ENCODE results near the gene MTMR2.

The MTMR2 gene

DNA sequence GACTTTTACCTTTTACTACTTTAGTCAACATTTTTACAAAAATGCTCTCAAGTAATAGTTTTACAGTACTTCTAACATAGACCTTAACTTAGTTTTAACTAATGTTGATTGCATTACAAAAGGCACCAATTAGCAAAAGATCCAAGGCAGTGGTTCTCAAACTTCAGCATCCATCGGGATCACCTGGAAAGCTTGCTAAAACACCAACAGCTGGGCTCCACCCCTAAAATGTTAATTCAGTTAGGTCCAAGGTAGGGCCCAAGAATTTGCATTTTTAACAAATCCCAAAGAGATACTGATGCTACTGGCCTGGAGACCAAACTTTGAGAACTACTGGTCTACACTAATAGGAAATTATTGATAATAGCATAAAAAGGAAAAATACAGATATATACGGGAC, 5.9 kb downstream of the MTMR2 start:
- Histone ChIP-seq H3K4me3 (ENCODE audit: low read length) (no peak overlapping the region), H3K27me3 (replicated peaks; ENCODE audit: control insufficient read depth, insufficient read depth, low read length) (no peaks in the 10 kb centered on the region), H3K9ac (ENCODE audit: low read length) (no peak overlapping the region), H3K36me3 (ENCODE audit: control insufficient read depth, insufficient read depth, low read length, severe bottlenecking) (no peaks in the 10 kb centered on the region), H3K4me1 (ENCODE audit: control insufficient read depth, insufficient read depth, low read length) (peaks cover 35% of the 10 kb centered on the region), H3K9me3 (ENCODE audit: control insufficient read depth, low read length) (no peaks in the 10 kb centered on the region)
- no peak for DNase-seq (ENCODE audit: low read depth)

DNA sequence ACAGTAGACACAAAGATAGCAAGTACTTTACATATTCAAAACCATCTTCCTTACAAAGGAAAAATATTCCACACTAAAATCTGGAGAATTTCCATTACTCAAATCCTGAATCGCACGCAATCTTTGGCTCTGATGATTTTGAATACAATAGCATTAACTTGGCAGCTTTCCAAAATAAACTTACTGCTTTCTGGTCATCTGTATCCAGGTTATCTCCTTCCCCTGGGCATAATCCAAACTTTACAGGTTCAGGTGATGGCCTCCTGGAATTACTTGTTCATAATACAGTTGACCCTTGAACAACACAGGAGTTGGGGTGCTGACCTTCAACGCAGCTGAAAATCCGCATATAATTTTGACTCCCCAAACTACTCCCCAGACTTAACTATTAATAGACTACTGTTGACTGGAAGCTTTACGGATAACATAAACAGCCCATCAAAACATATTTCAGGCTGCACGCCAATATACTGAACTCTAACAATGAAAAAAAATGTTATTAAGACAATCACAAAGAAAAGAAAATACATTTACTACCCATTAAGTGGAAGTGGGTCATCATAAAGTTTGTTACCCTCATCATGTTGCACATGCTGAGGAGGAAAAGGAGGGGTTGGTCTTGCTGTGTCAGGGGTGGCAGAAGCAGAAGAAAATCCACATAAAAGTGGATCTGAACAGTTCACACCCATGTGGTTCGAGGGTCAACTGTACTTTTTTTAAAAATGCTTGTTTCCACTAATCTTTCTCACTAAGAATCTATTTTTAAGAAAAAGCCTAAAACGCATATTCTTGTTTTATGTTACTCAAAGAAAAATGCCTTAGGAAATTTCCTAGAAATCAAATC, 6.5 kb downstream of the MTMR2 start:
- no peak for DNase-seq (ENCODE audit: low read depth)
- H3K9ac ChIP-seq (ENCODE audit: low read length) = no peak overlapping the region
- no peaks in the 10 kb centered on the region for H3K9me3 ChIP-seq (ENCODE audit: control insufficient read depth, low read length)
- peaks cover 34% of the 10 kb centered on the region for H3K4me1 ChIP-seq (ENCODE audit: control insufficient read depth, insufficient read depth, low read length)
- no peaks in the 10 kb centered on the region for H3K27me3 ChIP-seq (replicated peaks; ENCODE audit: control insufficient read depth, insufficient read depth, low read length)
- H3K36me3 ChIP-seq (ENCODE audit: control insufficient read depth, insufficient read depth, low read length, severe bottlenecking) = no peaks in the 10 kb centered on the region
- no peak overlapping the region for H3K4me3 ChIP-seq (ENCODE audit: low read length)

DNA sequence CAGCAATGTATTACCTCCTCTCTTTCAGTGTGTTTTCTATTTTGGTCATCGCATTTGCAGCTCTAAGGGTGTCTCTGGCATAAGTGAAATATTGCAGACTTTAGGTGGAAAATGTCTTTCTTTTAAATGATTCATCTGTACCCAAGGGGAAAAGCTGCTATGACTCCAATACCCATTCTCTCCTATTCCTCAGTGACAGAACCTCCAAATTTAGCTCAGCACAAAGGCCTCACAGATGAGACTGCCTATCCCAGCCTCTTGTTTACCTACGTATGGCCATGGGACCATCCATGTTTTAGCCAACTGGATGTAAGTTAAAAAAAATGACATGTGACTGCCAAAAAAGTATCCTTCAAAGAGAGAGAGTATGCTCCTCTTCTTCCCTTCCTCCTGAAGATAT, 7.9 kb downstream of the MTMR2 start:
- no peak overlapping the region for H3K9ac ChIP-seq (ENCODE audit: low read length)
- DNase-seq (ENCODE audit: low read depth) = no peak
- H3K4me1 ChIP-seq (ENCODE audit: control insufficient read depth, insufficient read depth, low read length) = peaks cover 30% of the 10 kb centered on the region
- no peaks in the 10 kb centered on the region for H3K27me3 ChIP-seq (replicated peaks; ENCODE audit: control insufficient read depth, insufficient read depth, low read length)
- H3K36me3 ChIP-seq (ENCODE audit: control insufficient read depth, insufficient read depth, low read length, severe bottlenecking) = peaks cover 2% of the 10 kb centered on the region
- H3K4me3 ChIP-seq (ENCODE audit: low read length) = no peak overlapping the region
- no peaks in the 10 kb centered on the region for H3K9me3 ChIP-seq (ENCODE audit: control insufficient read depth, low read length)

DNA sequence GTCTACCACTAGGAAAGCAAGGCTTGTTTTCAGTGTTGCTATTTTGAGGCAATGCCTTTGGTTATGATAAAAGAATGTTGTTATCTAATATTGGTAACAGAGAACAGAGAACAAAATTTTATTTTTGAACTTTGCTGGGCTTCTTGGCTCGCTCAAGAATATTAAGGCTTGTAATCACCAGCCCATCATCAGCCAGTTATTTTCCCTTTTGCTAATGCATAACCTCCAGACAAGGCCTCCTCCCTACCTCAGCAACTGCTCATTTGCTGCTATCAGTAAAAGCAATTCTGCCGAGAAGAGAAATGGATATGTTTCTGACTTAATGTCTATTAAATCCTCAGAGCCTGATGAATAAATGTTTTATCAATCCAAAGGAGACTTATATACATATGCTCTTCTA, 8.9 kb downstream of the MTMR2 start:
- Histone ChIP-seq H3K4me1 (ENCODE audit: control insufficient read depth, insufficient read depth, low read length) (peaks cover 30% of the 10 kb centered on the region), H3K9me3 (ENCODE audit: control insufficient read depth, low read length) (no peaks in the 10 kb centered on the region), H3K4me3 (ENCODE audit: low read length) (no peak overlapping the region), H3K9ac (ENCODE audit: low read length) (no peak overlapping the region), H3K36me3 (ENCODE audit: control insufficient read depth, insufficient read depth, low read length, severe bottlenecking) (peaks cover 3% of the 10 kb centered on the region), H3K27me3 (replicated peaks; ENCODE audit: control insufficient read depth, insufficient read depth, low read length) (no peaks in the 10 kb centered on the region)
- DNase-seq (ENCODE audit: low read depth) = no peak

DNA sequence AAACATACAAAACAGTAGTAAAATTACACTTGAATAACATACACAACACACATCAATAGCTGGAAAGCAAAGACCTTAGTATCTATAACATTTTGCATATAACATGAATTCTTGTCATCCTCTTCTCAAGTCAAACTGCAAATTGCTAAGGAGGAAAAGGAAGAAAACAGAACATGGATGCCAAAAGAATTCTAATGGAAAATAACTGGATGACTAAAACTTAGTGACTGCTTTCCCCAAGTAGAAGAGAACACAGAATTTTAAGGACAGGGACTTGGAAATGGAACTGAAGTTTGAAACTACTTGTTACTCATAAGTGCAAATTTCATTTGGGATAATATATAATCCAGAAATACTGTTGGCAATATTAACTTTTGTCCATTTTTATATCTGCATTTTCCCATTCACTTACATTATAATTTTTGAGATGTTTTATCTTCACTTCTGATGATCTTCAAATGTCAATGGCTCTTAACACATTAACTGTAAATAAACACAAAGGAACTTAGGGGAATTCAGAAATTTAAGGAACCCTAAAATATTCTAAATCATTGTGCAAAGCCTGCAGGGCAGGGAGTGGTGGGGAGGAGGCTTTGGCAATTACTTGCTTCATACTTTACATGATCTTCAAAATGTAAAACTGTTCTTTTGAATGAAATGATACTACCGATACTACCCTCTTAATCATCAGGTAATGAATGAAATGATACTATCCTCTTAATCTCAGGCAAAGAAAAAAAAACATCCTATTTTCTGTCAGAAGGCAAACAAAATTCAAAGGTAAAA, 9.9 kb downstream of the MTMR2 start:
- H3K4me1 ChIP-seq (ENCODE audit: control insufficient read depth, insufficient read depth, low read length) = peaks cover 30% of the 10 kb centered on the region
- H3K36me3 ChIP-seq (ENCODE audit: control insufficient read depth, insufficient read depth, low read length, severe bottlenecking) = peaks cover 3% of the 10 kb centered on the region
- no peaks in the 10 kb centered on the region for H3K9me3 ChIP-seq (ENCODE audit: control insufficient read depth, low read length)
- H3K4me3 ChIP-seq (ENCODE audit: low read length) = peak overlapping the region; percentile 41
- no peaks in the 10 kb centered on the region for H3K27me3 ChIP-seq (replicated peaks; ENCODE audit: control insufficient read depth, insufficient read depth, low read length)
- peak overlapping the region; percentile 15 for H3K9ac ChIP-seq (ENCODE audit: low read length)
- no peak for DNase-seq (ENCODE audit: low read depth)

- DNase-seq (ENCODE audit: low read depth) = peak; percentile 74
- Histone ChIP-seq H3K27me3 (replicated peaks; ENCODE audit: control insufficient read depth, insufficient read depth, low read length) (no peaks in the 10 kb centered on the region), H3K9me3 (ENCODE audit: control insufficient read depth, low read length) (no peaks in the 10 kb centered on the region), H3K36me3 (ENCODE audit: control insufficient read depth, insufficient read depth, low read length, severe bottlenecking) (peaks cover 3% of the 10 kb centered on the region), H3K4me3 (ENCODE audit: low read length) (peak overlapping the region; percentile 41), H3K4me1 (ENCODE audit: control insufficient read depth, insufficient read depth, low read length) (peaks cover 30% of the 10 kb centered on the region), H3K9ac (ENCODE audit: low read length) (peak overlapping the region; percentile 15)
Observed at GRCh38 chr11:95912902-95913560, 10.9 kb downstream of the MTMR2 start.

- no peak for DNase-seq (ENCODE audit: low read depth)
Observed at GRCh38 chr11:95911369-95911759, 12.5 kb downstream of the MTMR2 start.

DNA sequence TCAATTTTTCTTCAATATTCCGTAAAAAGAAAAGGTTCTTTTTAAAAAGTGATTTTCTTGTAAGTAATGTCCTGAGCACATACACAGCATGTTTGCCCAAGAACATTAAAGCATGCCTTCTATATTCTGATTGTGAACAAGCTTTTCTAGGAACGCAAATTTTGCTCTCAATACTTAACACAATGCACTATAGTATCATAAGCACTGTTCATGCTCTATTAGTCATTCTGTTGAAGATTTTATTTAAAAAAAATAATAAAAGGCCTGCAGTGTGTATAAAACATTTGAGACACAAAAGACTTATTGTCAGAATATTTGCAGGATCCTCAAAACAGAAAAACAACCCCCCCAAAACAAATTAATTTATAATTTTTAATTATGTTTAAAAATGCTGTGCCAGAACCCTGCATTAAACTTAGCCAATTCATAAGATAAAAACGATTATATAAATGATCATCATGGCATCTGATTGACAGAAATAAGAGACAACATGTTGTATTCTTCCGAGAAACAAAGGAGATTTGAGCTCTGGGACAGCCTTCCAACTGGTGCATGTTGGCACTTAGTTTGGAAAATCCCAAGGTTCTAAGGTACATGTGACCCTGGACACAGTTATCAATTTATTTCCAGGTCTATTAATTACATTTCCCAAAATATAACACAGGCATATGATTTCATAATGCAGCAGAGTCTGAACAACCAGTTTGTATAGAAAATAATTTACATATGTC, 13.1 kb downstream of the MTMR2 start:
- H3K27me3 ChIP-seq (replicated peaks; ENCODE audit: control insufficient read depth, insufficient read depth, low read length) = no peaks in the 10 kb centered on the region
- DNase-seq (ENCODE audit: low read depth) = no peak
- H3K9ac ChIP-seq (ENCODE audit: low read length) = no peak overlapping the region
- H3K36me3 ChIP-seq (ENCODE audit: control insufficient read depth, insufficient read depth, low read length, severe bottlenecking) = peaks cover 5% of the 10 kb centered on the region
- peaks cover 27% of the 10 kb centered on the region for H3K4me1 ChIP-seq (ENCODE audit: control insufficient read depth, insufficient read depth, low read length)
- no peak overlapping the region for H3K4me3 ChIP-seq (ENCODE audit: low read length)
- H3K9me3 ChIP-seq (ENCODE audit: control insufficient read depth, low read length) = peaks cover 3% of the 10 kb centered on the region

More at GRCh38 chr11:95911369-95911759, 12.5 kb downstream of the MTMR2 start:
- H3K9ac ChIP-seq (ENCODE audit: low read length) = no peak overlapping the region
- no peaks in the 10 kb centered on the region for H3K27me3 ChIP-seq (replicated peaks; ENCODE audit: control insufficient read depth, insufficient read depth, low read length)
- peaks cover 30% of the 10 kb centered on the region for H3K4me1 ChIP-seq (ENCODE audit: control insufficient read depth, insufficient read depth, low read length)
- no peak overlapping the region for H3K4me3 ChIP-seq (ENCODE audit: low read length)
- H3K9me3 ChIP-seq (ENCODE audit: control insufficient read depth, low read length) = peaks cover 3% of the 10 kb centered on the region
- H3K36me3 ChIP-seq (ENCODE audit: control insufficient read depth, insufficient read depth, low read length, severe bottlenecking) = peaks cover 5% of the 10 kb centered on the region

DNA sequence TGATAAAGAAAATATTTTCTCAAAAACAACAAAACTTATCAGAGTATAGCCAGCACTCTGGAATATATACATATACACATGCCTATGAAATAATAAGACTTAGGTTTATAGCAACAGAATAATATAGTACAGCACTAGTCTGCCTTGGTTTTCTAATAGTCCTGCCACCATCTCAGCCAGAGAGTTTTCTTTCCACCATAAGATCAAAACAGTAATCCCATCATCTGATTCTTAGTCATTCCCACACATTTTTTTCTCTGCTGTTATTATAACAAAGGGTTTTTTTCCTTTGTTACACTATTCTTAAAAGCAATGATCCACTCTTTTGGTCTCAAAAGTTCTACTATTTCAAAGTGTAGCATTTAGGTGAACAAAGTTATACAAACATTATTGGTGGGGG, 15.1 kb downstream of the MTMR2 start:
- H3K4me1 ChIP-seq (ENCODE audit: control insufficient read depth, insufficient read depth, low read length) = peaks cover 12% of the 10 kb centered on the region
- no peaks in the 10 kb centered on the region for H3K27me3 ChIP-seq (replicated peaks; ENCODE audit: control insufficient read depth, insufficient read depth, low read length)
- no peak for DNase-seq (ENCODE audit: low read depth)
- peaks cover 5% of the 10 kb centered on the region for H3K36me3 ChIP-seq (ENCODE audit: control insufficient read depth, insufficient read depth, low read length, severe bottlenecking)
- no peak overlapping the region for H3K4me3 ChIP-seq (ENCODE audit: low read length)
- no peak overlapping the region for H3K9ac ChIP-seq (ENCODE audit: low read length)
- H3K9me3 ChIP-seq (ENCODE audit: control insufficient read depth, low read length) = peaks cover 3% of the 10 kb centered on the region

DNA sequence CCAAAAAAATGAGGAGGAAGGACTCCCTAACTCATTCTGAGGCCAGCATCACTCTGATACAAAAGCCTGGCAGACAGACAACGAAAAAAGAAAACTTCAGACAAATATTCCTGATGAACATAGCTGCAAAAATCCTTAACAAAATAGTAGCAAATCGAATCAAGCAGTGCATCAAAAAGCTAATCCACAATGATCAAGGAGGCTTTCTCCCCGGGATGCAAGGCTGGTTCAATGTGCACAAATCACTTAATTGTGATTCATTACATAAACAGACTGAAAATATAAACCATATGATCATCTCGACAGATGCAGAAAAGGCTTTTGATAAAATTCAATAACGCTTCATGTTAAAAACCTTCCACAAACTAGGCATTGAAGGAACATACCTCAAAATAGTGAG, 16.4 kb downstream of the MTMR2 start:
- Histone ChIP-seq H3K27me3 (replicated peaks; ENCODE audit: control insufficient read depth, insufficient read depth, low read length) (no peaks in the 10 kb centered on the region), H3K36me3 (ENCODE audit: control insufficient read depth, insufficient read depth, low read length, severe bottlenecking) (peaks cover 5% of the 10 kb centered on the region), H3K9ac (ENCODE audit: low read length) (no peak overlapping the region), H3K4me3 (ENCODE audit: low read length) (no peak overlapping the region), H3K9me3 (ENCODE audit: control insufficient read depth, low read length) (peaks cover 3% of the 10 kb centered on the region), H3K4me1 (ENCODE audit: control insufficient read depth, insufficient read depth, low read length) (no peaks in the 10 kb centered on the region)
- no peak for DNase-seq (ENCODE audit: low read depth)

Data from adipocyte (in vitro differentiated cells).